Keratinocyte (primary cell): ENCODE results near the gene STK26. TPM values are rescaled to one million over a fixed set of nuclear protein-coding genes. Genes with fewer than 3 reads are reported as not detected.

Experiments used
- DNase-seq: peaks from one replicate; pipeline ENCODE4 v3.0.0-alpha.2; 2011; ENCODE audit warnings: low read depth, missing footprints, low spot score
- FAIRE-seq: peaks from 2 replicates; lab custom pipeline; 2011; peaks lifted over from hg19 to GRCh38; lab: Jason Lieb, UNC
- H2AFZ ChIP-seq: 2 replicates; pipeline ENCODE4 v1.6.0; 2012; ENCODE audit warnings: low read length, control low read depth, inconsistent platforms; ENCODE audit not compliant: control insufficient read depth
- H3K27ac ChIP-seq: 2 replicates; pipeline ENCODE4 v1.5.1; 2011; ENCODE audit warnings: low read length; ENCODE audit not compliant: control insufficient read depth, insufficient read depth
- H3K27me3 ChIP-seq: 3 replicates; pipeline ENCODE4 v1.6.0; 2011; ENCODE audit warnings: low read length; ENCODE audit not compliant: control insufficient read depth, insufficient read depth; ENCODE audit errors: extremely low read depth
- H3K36me3 ChIP-seq, 2 experiments: 2 replicates in 1 of 2; 3 replicates in 1 of 2; pipeline ENCODE4 v1.5.1; 2011; ENCODE audit warnings: low read length in 2 of 2, mild to moderate bottlenecking in 1 of 2; ENCODE audit not compliant: control insufficient read depth in 2 of 2, insufficient read depth in 2 of 2; ENCODE audit errors: extremely low read depth in 1 of 2
- H3K4me1 ChIP-seq: 3 replicates; pipeline ENCODE4 v1.5.1; 2011; ENCODE audit warnings: low read length; ENCODE audit not compliant: control insufficient read depth, insufficient read depth; ENCODE audit errors: extremely low read depth
- H3K4me2 ChIP-seq: 3 replicates; pipeline ENCODE4 v1.6.0; 2011; ENCODE audit warnings: low read depth, low read length; ENCODE audit not compliant: control insufficient read depth, insufficient read depth; ENCODE audit errors: extremely low read depth
- H3K4me3 ChIP-seq, 3 experiments: fragments of 200-600 bp in 1 of 3; sonication (generic) in 1 of 3; 2 replicates in 2 of 3; 3 replicates in 1 of 3; pipeline ENCODE4 v1.5.1; 2011 to 2016; ENCODE audit warnings: low read length in 3 of 3, mild to moderate bottlenecking in 3 of 3, control low read depth in 2 of 3, inconsistent platforms in 1 of 3, low read depth in 1 of 3, mixed read lengths in 1 of 3, mixed run types in 1 of 3, moderate library complexity in 1 of 3; ENCODE audit not compliant: control insufficient read depth in 2 of 3, insufficient read depth in 2 of 3; ENCODE audit errors: extremely low read depth in 1 of 3
- H3K79me2 ChIP-seq: 2 replicates; pipeline ENCODE4 v1.6.0; 2012; ENCODE audit warnings: low read length; ENCODE audit not compliant: control insufficient read depth, insufficient read depth
- H3K9ac ChIP-seq: 3 replicates; pipeline ENCODE4 v1.6.0; 2011; ENCODE audit warnings: low read length; ENCODE audit not compliant: control insufficient read depth, insufficient read depth; ENCODE audit errors: extremely low read depth
- H3K9me1 ChIP-seq: 3 replicates; pipeline ENCODE4 v1.6.0; 2011; ENCODE audit warnings: low read length; ENCODE audit not compliant: control insufficient read depth, insufficient read depth; ENCODE audit errors: extremely low read depth
- H3K9me3 ChIP-seq: 2 replicates; pipeline ENCODE4 v1.5.1; 2012; ENCODE audit warnings: low read depth, low read length; ENCODE audit not compliant: control insufficient read depth
- H4K20me1 ChIP-seq: 3 replicates; pipeline ENCODE4 v1.6.0; 2011; ENCODE audit warnings: low read length; ENCODE audit not compliant: control insufficient read depth, insufficient read depth; ENCODE audit errors: extremely low read depth
- CTCF ChIP-seq, 3 experiments: IDR thresholded peaks in 1 of 3; conservative IDR thresholded peaks in 1 of 3; optimal IDR thresholded peaks in 1 of 3; 2 replicates in 2 of 3; 3 replicates in 1 of 3; pipeline versions ENCODE3 to v1.5.1; 2011; ENCODE audit warnings: low read length in 3 of 3, mild to moderate bottlenecking in 3 of 3, moderate library complexity in 2 of 3, control low read depth in 1 of 3, inconsistent platforms in 1 of 3; ENCODE audit not compliant: insufficient read depth in 2 of 3; ENCODE audit errors: extremely low read depth in 1 of 3
- EZH2 ChIP-seq: IDR thresholded peaks from one replicate; pipeline ENCODE4 v1.6.1; 2012; ENCODE audit warnings: inconsistent platforms, mild to moderate bottlenecking, low read length, moderate library complexity
- dilution Hi-C: fragments of 300-500 bp; cut with MboI; formaldehyde crosslinking; loops from one replicate; pipeline ENCODE4 v1.7.0; 2020; ENCODE audit warnings: low sequenced_read_pairs; ENCODE audit not compliant: extremely low pct_ligation_motif_present
- polyA plus RNA-seq, 5 experiments: library from polyadenylated mRNA; depleted of rRNA in 3 of 5; stranded (reverse) in 3 of 5; stranded (forward) in 1 of 5; unstranded in 1 of 5; fragments of >200 nt; gene quantifications; 1 replicate in 1 of 5; 2 replicates in 3 of 5; 3 replicates in 1 of 5; pipeline versions ENCODE4 v1.2.1 to v1.2.3, GENCODE V29; 2011 to 2012; ENCODE audit warnings: missing spikeins in 2 of 5, low read depth in 1 of 5, low replicate concordance in 1 of 5

The STK26 gene
- polyA plus RNA-seq, 1 donor (not counting 4 experiments of a cell fraction or from before 2014, with no cell fraction given) = 32.3 TPM

GRCh38 chrX:132085786-132086185 is 62.7 kb downstream of the STK26 start:
- Histone ChIP-seq H3K9me3 (no peaks in the 10 kb centered on the region), H3K4me1 (no peaks in the 10 kb centered on the region), H4K20me1 (no peaks in the 10 kb centered on the region), H2AFZ (no peak overlapping the region), H3K4me2 (no peak overlapping the region), H3K79me2 (no peaks in the 10 kb centered on the region), H3K27ac (no peak overlapping the region), H3K27me3 (no peaks in the 10 kb centered on the region), H3K9me1 (no peaks in the 10 kb centered on the region), H3K4me3 (no peak overlapping the region), H3K9ac (no peak overlapping the region), H3K36me3 (no peaks in the 10 kb centered on the region)
- FAIRE-seq (no peak), DNase-seq (no peak)
- dilution Hi-C loops = no loop called here
- TF ChIP-seq CTCF (optimal IDR thresholded peaks at IDR 0.05 in 1 of 3, IDR thresholded peaks at IDR 0.05 in 1 of 3, conservative IDR thresholded peaks at IDR 0.05 in 1 of 3; ENCODE audit: extremely low read depth in 1 of 3, insufficient read depth in 2 of 3, low read length in 3 of 3) = no peak

GRCh38 chrX:132086672-132087071 is 63.6 kb downstream of the STK26 start:
- Histone ChIP-seq H3K79me2 (no peaks in the 10 kb centered on the region), H3K9me3 (no peaks in the 10 kb centered on the region), H3K4me2 (no peak overlapping the region), H3K27me3 (no peaks in the 10 kb centered on the region), H2AFZ (no peak overlapping the region), H3K4me3 (no peak overlapping the region), H3K27ac (no peak overlapping the region), H3K9ac (no peak overlapping the region), H3K9me1 (no peaks in the 10 kb centered on the region), H3K36me3 (no peaks in the 10 kb centered on the region), H3K4me1 (no peaks in the 10 kb centered on the region), H4K20me1 (no peaks in the 10 kb centered on the region)
- FAIRE-seq = no peak
- dilution Hi-C loops = no loop called here
- TF ChIP-seq CTCF (optimal IDR thresholded peaks at IDR 0.05 in 1 of 3, IDR thresholded peaks at IDR 0.05 in 1 of 3, conservative IDR thresholded peaks at IDR 0.05 in 1 of 3; ENCODE audit: extremely low read depth in 1 of 3, insufficient read depth in 2 of 3, low read length in 3 of 3) (no peak), EZH2 (no peak)
- no peak for DNase-seq
